Measurements from ENCODE around the gene CD58.
"Not testable (repeated sequence)": the region's sequence is repeated elsewhere in the genome, so short reads cannot be mapped to it uniquely, and the experiment has no call there.

CD58 gene

GRCh38 chr1:116570358-116571214 is at the start of gene CD58:
CD58 (minus strand) TSS chr1:116571026; CDS start chr1:116570972, 54 bp downstream.
- DNase-seq (ENCODE audit: low read depth in 4 of 4, low spot score in 1 of 4) = peak; percentile 52 to 83 (median 67)

GRCh38 chr1:116620392-116620791 is 49.6 kb upstream of the CD58 start:
- DNase-seq (ENCODE audit: low read depth in 4 of 4, low spot score in 1 of 4) = not testable (repeated sequence)

- not testable (repeated sequence) for DNase-seq (ENCODE audit: low read depth in 4 of 4, low spot score in 1 of 4)
Measured at GRCh38 chr1:116619106-116619505, 48.3 kb upstream of the CD58 start.

GRCh38 chr1:116617808-116618207 is 47.0 kb upstream of the CD58 start:
- not testable (repeated sequence) for DNase-seq (ENCODE audit: low read depth in 4 of 4, low spot score in 1 of 4)

- not testable (repeated sequence) for DNase-seq (ENCODE audit: low read depth in 4 of 4, low spot score in 1 of 4)
Measured at GRCh38 chr1:116613825-116614224, 43.0 kb upstream of the CD58 start.

GRCh38 chr1:116609801-116610371 is 39.1 kb upstream of the CD58 start:
- DNase-seq (ENCODE audit: low read depth in 4 of 4, low spot score in 1 of 4) = not testable (repeated sequence)

- not testable (repeated sequence) for DNase-seq (ENCODE audit: low read depth in 4 of 4, low spot score in 1 of 4)
Measured at GRCh38 chr1:116608841-116609240, 38.0 kb upstream of the CD58 start.

GRCh38 chr1:116608151-116608550 is 37.3 kb upstream of the CD58 start:
- DNase-seq (ENCODE audit: low read depth in 4 of 4, low spot score in 1 of 4) = not testable (repeated sequence)

- DNase-seq (ENCODE audit: low read depth in 4 of 4, low spot score in 1 of 4) = not testable (repeated sequence)
Measured at GRCh38 chr1:116607463-116607862, 36.6 kb upstream of the CD58 start.

- DNase-seq (ENCODE audit: low read depth in 4 of 4, low spot score in 1 of 4) = not testable (repeated sequence)
Measured at GRCh38 chr1:116606067-116606466, 35.2 kb upstream of the CD58 start.

GRCh38 chr1:116605315-116605714 is 34.5 kb upstream of the CD58 start:
- DNase-seq (ENCODE audit: low read depth in 4 of 4, low spot score in 1 of 4) = no peak

GRCh38 chr1:116604408-116604807 is 33.6 kb upstream of the CD58 start:
- DNase-seq (ENCODE audit: low read depth in 4 of 4, low spot score in 1 of 4) = not testable (repeated sequence)

GRCh38 chr1:116603646-116604045 is 32.8 kb upstream of the CD58 start:
- DNase-seq (ENCODE audit: low read depth in 4 of 4, low spot score in 1 of 4) = not testable (repeated sequence)

- not testable (repeated sequence) for DNase-seq (ENCODE audit: low read depth in 4 of 4, low spot score in 1 of 4)
Measured at GRCh38 chr1:116599369-116599768, 28.5 kb upstream of the CD58 start.

GRCh38 chr1:116598420-116599036 is 27.7 kb upstream of the CD58 start:
- DNase-seq (ENCODE audit: low read depth in 4 of 4, low spot score in 1 of 4) = not testable (repeated sequence)

GRCh38 chr1:116597388-116597787 is 26.6 kb upstream of the CD58 start:
- DNase-seq (ENCODE audit: low read depth in 4 of 4, low spot score in 1 of 4) = not testable (repeated sequence)

- DNase-seq (ENCODE audit: low read depth in 4 of 4, low spot score in 1 of 4) = not testable (repeated sequence)
Measured at GRCh38 chr1:116596742-116597307, 26.0 kb upstream of the CD58 start.

- peak in 2 of 4 experiments; percentile 15 to 27 for DNase-seq (ENCODE audit: low read depth in 4 of 4, low spot score in 1 of 4)
Measured at GRCh38 chr1:116595946-116596741, 25.3 kb upstream of the CD58 start.

GRCh38 chr1:116595065-116595840 is 24.4 kb upstream of the CD58 start:
- not testable (repeated sequence) for DNase-seq (ENCODE audit: low read depth in 4 of 4, low spot score in 1 of 4)

- DNase-seq (ENCODE audit: low read depth in 4 of 4, low spot score in 1 of 4) = not testable (repeated sequence)
Measured at GRCh38 chr1:116593977-116594376, 23.2 kb upstream of the CD58 start.

All from stimulated activated CD4-positive, alpha-beta T cell treated with anti-CD3 and anti-CD28 coated beads, Interleukin-1b, Interleukin-23, amount 100 ng/mL, for 24 hours (primary cell).